Rectal smooth muscle tissue (tissue), 1 donor: ENCODE data around the gene BTN1A1.

Experiments used
- H3K27ac ChIP-seq: one replicate; pipeline ENCODE4 v1.7.0; 2013; ENCODE audit warnings: low read depth, low read length, inconsistent platforms
- H3K27me3 ChIP-seq: one replicate; pipeline ENCODE4 v1.7.0; 2013; ENCODE audit warnings: low read length; ENCODE audit not compliant: control insufficient read depth, insufficient read depth
- H3K36me3 ChIP-seq: one replicate; pipeline ENCODE4 v1.7.0; 2013; ENCODE audit warnings: low read length; ENCODE audit not compliant: control insufficient read depth, insufficient read depth
- H3K4me1 ChIP-seq: one replicate; pipeline ENCODE4 v1.7.0; 2013; ENCODE audit warnings: low read length; ENCODE audit not compliant: control insufficient read depth, insufficient read depth
- H3K4me3 ChIP-seq: one replicate; pipeline ENCODE4 v1.7.0; 2013; ENCODE audit warnings: low read length
- H3K9ac ChIP-seq: one replicate; pipeline ENCODE4 v1.7.0; 2013; ENCODE audit warnings: low read length

Gene BTN1A1

DNA sequence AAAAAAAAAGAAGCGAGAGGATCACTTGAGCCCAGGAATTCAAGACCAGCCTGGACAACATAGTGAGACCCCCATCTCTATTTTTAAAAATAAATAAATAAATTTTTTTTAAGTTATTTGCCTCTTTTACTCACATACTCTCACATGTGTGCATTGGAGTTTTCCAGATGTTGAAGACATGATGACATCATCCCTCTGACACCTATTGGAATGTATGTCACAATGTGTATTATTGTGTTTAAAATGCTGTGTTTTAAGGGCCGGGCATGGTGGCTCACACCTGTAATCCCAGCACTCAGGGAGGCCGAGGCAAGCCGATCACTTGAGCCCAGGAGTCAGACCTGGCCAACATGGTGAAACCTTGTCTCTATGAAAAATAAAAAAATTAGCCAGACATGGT, 17.8 kb upstream of the BTN1A1 start:
- no peak overlapping the region for H3K9ac ChIP-seq
- H3K27me3 ChIP-seq = no peaks in the 10 kb centered on the region
- no peak overlapping the region for H3K27ac ChIP-seq
- H3K4me1 ChIP-seq = no peaks in the 10 kb centered on the region
- H3K36me3 ChIP-seq = no peaks in the 10 kb centered on the region
- H3K4me3 ChIP-seq = no peak overlapping the region

DNA sequence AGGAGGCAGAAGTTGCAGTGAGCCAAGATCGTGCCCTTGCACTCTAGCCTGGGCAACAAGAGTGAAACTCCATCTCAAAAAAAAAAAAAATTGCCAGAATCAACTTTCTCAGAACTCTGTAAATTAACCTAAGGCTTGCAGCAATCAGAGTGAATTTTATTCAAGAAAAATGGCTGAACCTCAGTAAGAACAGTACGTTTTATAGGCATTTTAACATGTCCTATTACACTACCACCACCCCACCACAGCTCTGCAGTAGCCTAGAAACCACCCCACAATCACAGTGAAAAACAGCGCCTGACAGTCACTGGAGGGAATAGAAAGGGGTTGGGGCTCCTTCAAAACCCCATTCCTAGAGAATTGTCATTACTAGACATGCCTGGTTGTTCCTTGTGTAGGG, 16.4 kb upstream of the BTN1A1 start:
- Histone ChIP-seq H3K9ac (no peak overlapping the region), H3K27ac (no peak overlapping the region)

DNA sequence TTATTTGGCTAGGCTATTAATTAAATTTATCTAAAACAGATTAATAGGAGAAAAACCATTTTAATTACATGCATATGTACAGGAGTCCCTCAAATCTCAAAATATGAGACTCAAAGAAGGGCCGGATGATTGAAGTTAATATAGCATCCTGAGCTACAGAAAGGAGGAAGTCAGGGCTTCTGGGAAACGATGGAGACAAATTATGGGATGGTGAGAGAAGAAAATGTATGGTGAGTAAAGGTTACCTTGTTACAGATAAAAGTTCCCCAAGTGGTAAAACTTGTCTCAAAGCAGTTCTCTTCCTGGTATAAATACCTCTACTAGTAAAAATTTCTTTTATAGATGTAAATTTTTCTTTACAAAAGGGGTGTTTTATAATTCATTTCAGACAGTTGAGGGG, 15.9 kb upstream of the BTN1A1 start:
- Histone ChIP-seq H3K27me3 (no peaks in the 10 kb centered on the region), H3K27ac (no peak overlapping the region), H3K36me3 (no peaks in the 10 kb centered on the region), H3K4me3 (no peak overlapping the region), H3K4me1 (no peaks in the 10 kb centered on the region), H3K9ac (no peak overlapping the region)

More for the DNA sequence above, 16.4 kb upstream of the BTN1A1 start:
- no peaks in the 10 kb centered on the region for H3K4me1 ChIP-seq
- no peaks in the 10 kb centered on the region for H3K27me3 ChIP-seq
- no peak overlapping the region for H3K4me3 ChIP-seq
- H3K36me3 ChIP-seq = no peaks in the 10 kb centered on the region

DNA sequence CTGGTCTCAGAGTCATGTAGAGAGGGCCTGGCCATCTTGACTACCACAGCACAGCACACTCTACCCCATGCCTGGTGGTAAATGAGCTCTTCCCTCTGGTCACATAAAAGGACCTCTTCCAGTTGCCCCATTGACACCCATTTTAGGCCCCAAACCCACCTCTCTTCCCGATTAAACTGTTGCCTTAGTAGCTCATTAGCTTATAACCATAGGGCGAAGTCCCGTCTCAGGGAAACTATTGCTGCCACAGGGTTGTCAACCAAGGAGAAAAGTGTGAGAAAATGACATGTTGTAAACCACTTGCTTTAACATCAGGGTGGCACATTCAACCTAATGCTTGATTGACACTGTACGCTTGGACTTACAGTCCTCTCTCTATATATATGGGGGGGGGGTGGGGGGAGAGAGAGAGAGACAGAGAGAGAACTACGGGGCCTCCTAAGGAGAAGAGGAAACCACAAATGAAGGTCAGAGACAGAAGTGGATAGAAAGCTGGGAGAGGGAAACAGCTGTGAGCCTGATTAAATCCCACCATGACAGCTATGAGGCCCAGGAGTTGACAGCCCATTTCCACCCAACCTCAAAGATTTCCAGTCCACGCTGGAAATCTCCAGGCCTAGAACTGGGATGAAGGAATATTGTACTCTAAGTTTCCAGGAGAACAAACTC, 14.9 kb upstream of the BTN1A1 start:
- Histone ChIP-seq H3K9ac (no peak overlapping the region), H3K4me1 (no peaks in the 10 kb centered on the region), H3K4me3 (no peak overlapping the region), H3K27me3 (no peaks in the 10 kb centered on the region), H3K36me3 (no peaks in the 10 kb centered on the region), H3K27ac (no peak overlapping the region)

DNA sequence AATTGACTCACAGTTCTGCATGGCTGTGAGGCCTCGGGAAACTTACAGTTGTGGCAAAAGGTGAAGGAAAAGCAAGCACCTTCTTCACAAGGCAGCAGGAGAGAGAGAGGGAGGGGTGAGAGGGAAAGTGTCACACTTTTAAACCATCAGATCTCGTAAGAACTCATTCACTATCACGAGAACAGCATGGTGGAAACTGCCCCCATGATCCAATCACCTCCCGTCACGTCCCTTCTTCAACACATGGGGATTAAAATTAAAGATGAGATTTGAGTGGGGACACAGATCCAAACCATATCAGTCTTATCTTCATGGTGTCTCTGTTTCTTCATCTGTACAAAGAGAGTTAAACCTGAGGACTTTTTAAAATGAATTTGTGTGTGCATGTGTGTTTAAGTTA, 13.7 kb upstream of the BTN1A1 start:
- Histone ChIP-seq H3K9ac (no peak overlapping the region), H3K27me3 (no peaks in the 10 kb centered on the region), H3K27ac (no peak overlapping the region), H3K36me3 (no peaks in the 10 kb centered on the region), H3K4me1 (no peaks in the 10 kb centered on the region), H3K4me3 (no peak overlapping the region)

DNA sequence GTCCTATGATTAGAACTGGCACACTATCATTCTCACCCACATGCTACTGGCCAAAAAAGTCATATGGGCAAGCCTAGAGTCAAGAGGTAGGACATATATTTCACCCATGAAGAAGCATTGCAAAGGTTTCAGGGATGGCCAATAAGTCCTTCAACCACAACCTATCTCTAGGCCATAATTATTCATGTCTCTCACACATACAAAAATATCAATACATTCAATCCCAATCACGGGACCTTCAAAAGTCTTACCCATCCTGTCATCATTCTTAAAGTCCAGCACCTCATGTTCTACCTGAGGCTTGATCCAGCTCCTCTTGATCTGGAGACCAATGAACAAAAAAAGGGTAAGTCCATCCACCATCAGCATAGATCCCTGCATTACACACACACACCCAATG, 12.6 kb upstream of the BTN1A1 start:
- H3K4me1 ChIP-seq = no peaks in the 10 kb centered on the region
- H3K27ac ChIP-seq = no peak overlapping the region
- H3K36me3 ChIP-seq = no peaks in the 10 kb centered on the region
- H3K27me3 ChIP-seq = no peaks in the 10 kb centered on the region
- H3K4me3 ChIP-seq = no peak overlapping the region
- no peak overlapping the region for H3K9ac ChIP-seq

DNA sequence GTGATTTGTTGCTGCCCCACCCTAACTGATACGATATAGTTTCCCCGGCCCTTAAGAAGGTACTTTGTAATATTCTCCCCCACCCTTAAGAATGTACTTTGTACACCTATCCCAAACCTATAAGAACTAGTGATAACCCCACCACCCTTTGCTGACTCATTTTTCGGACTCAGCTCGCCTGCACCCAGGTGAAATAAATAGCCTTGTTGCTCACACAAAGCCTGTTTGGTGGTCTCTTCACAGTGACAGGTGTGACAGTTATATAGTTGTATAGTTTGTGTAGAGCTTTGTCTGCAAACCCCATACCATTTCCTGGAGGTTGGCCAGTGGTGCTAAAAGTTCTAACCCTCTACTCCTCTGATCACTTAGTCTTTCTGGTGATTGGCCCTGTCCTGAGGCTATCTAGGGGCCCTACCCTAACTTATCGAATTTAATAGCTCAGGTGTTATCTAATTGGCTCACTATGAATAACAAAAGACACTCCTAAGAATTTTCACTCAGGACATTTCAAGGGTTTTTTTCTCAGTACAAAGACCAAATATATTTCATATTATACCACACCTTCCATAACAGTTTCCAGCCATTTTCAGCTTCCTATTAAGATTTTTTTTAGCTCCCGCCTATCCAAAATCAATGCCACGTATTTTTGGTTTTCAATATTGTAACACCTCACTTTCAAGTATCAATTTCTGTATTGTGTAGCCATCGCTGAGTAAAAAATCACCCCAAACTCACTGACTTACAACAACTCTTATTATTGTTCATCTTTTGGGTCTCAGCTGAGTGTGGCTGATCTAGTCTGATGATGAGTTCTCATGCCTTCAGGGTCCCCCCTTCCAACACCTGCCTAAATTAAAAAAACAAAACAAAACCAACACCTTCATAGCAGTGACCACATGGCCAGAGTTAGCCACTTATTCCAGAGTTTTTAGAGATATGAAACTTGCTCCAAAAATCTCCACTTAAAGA, 9.8 kb upstream of the BTN1A1 start:
- no peak overlapping the region for H3K4me3 ChIP-seq
- H3K9ac ChIP-seq = no peak overlapping the region
- H3K27me3 ChIP-seq = no peaks in the 10 kb centered on the region
- no peaks in the 10 kb centered on the region for H3K36me3 ChIP-seq
- no peaks in the 10 kb centered on the region for H3K4me1 ChIP-seq
- no peak overlapping the region for H3K27ac ChIP-seq

DNA sequence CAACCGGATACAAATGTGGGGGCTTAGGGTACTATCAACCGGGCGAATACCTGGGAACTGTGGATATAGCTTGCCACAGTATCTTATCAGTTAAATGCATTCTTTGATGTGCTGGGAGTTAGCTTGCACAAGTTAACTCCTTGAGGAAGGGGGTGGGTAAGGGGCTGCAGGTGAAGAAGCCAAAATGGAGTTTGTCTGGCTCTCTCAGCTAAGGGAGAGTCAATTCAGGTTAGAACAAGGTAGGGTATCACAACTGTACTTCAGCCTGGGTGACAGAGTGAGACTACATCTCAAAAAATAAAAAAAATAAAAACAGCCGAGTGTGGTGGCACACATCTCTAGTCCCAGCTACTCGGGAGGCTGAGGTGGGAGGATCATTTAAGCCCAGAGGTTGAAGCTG, 8.5 kb upstream of the BTN1A1 start:
- no peak overlapping the region for H3K4me3 ChIP-seq
- H3K27ac ChIP-seq = no peak overlapping the region
- no peaks in the 10 kb centered on the region for H3K27me3 ChIP-seq
- no peaks in the 10 kb centered on the region for H3K36me3 ChIP-seq
- H3K9ac ChIP-seq = no peak overlapping the region
- H3K4me1 ChIP-seq = no peaks in the 10 kb centered on the region

DNA sequence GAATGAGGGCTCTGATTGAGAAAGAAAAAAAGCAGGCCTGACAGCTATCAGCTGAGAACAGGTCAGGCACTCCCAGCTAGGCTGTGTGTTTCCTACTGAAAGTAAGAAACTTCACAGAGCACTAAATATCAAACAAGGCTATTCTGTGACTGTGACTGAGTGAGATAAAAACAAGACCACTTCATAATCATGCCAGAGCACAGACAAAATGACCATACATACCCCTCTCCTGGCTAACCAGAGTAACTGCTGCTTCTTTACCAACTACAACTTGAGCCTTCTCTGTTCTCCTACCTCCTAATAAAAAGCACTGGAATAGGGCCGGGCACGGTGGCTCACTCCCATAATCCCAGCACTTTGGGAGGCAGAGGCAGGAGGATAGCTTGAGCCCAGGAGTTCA, 6.8 kb upstream of the BTN1A1 start:
- no peak overlapping the region for H3K9ac ChIP-seq
- H3K27me3 ChIP-seq = no peaks in the 10 kb centered on the region
- H3K4me1 ChIP-seq = no peaks in the 10 kb centered on the region
- H3K36me3 ChIP-seq = no peaks in the 10 kb centered on the region
- H3K27ac ChIP-seq = no peak overlapping the region
- H3K4me3 ChIP-seq = no peak overlapping the region

DNA sequence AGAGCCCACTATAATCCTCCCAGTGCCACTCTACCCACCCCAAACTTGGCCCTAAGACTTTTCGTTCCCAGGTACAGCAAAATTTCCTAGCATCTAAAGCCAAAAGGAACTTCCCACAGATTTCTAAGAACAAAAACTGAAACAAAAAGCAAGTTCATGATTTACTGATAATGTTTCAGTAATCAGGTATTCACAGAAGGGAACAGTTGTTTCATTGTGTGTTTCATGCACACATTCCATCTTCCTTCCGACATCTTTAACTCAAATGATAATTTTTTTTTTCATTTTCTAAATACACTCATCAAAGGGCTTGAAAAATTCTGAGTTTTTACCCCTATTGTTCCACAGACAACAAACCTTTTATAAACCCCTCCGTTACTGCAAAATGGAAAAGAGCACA, 6.0 kb upstream of the BTN1A1 start:
- Histone ChIP-seq H3K27me3 (no peaks in the 10 kb centered on the region), H3K9ac (no peak overlapping the region), H3K4me1 (no peaks in the 10 kb centered on the region), H3K36me3 (no peaks in the 10 kb centered on the region), H3K4me3 (no peak overlapping the region), H3K27ac (no peak overlapping the region)

DNA sequence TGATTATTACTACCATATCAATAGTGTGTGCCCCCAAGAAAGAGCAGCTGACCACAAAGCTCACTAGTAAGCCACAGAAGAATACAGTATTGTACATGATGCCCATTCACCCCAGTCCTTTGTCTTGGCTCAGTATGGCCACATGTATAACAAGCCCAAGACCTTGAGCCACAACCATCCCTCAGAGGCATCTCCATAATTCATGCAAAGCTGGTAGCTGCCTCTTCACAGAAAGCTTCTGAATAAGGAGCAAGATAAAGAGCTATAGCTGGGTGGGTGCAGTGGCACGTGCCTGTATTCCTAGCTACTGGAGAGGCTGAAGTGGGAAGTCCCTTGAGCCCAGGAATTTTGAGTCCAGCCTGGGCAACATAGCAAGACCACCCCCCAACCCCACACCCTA, 4.8 kb upstream of the BTN1A1 start:
- no peak overlapping the region for H3K9ac ChIP-seq

DNA sequence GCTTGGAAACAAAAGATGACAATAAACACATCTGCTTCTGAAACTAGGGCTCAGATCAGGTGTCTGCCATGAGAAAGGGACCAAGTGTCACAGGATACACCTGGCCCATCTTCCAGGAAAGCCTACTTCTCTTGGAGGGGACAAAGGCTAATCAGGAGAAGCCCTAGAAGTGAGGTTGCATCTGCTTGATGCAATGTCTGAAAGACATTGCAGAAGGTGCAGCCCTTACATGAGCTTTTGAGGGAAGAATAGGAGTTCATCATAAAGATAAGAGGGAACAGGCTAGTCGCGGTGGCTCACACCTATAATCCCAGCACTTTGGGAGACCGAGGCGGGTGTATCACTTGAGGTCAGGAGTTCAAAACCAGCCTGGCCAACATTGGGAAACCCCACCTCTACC, 2.5 kb upstream of the BTN1A1 start:
- Histone ChIP-seq H3K4me3 (no peak overlapping the region), H3K27me3 (peaks cover 10% of the 10 kb centered on the region), H3K9ac (no peak overlapping the region), H3K27ac (no peak overlapping the region), H3K36me3 (no peaks in the 10 kb centered on the region), H3K4me1 (no peaks in the 10 kb centered on the region)

More for the DNA sequence above, 4.8 kb upstream of the BTN1A1 start:
- H3K36me3 ChIP-seq = no peaks in the 10 kb centered on the region
- H3K27me3 ChIP-seq = no peaks in the 10 kb centered on the region
- H3K4me1 ChIP-seq = no peaks in the 10 kb centered on the region
- no peak overlapping the region for H3K27ac ChIP-seq
- no peak overlapping the region for H3K4me3 ChIP-seq
